PC-3 (cell line): Measurements from ENCODE around the gene DQX1. TPM values are rescaled to one million over a fixed set of nuclear protein-coding genes. Genes with fewer than 3 reads are reported as not detected.

Source experiments
- ATAC-seq: fragments of 200-7000 bp; cut with Tn5 transposase; 2 replicates; pipeline ENCODE4 v1.9.1; 2020; ENCODE audit warnings: mild to moderate bottlenecking, moderate library complexity
- BruUV-seq: library from RNA; stranded (reverse); fragments of 400-500 nt; replicated peaks from 2 replicates; lab custom pipeline; 2021; lab: Mats Ljungman, UMichigan
- CTCF ChIA-PET: fragments of 300-600 bp; sonication (Branson Sonifier 250); formaldehyde crosslinking; loops from one replicate; lab custom pipeline; 2022; ENCODE audit warnings: antibody characterized with exemption; lab: Charles Lee
- POLR2A ChIA-PET: fragments of 300-600 bp; sonication (Branson Sonifier 250); formaldehyde crosslinking; loops from one replicate; lab custom pipeline; 2022; ENCODE audit warnings: antibody characterized with exemption; ENCODE audit not compliant: unreplicated experiment; lab: Charles Lee
- DNase-seq: peaks from one replicate; pipeline ENCODE4 v3.0.0-alpha.2; 2015
- H2AFZ ChIP-seq: fragments of 300-600 bp; sonication (generic); 2 replicates; pipeline ENCODE4 v1.6.0; 2016; ENCODE audit warnings: antibody characterized with exemption, low read length
- H3F3A ChIP-seq: fragments of 300-600 bp; sonication (generic); one replicate; pipeline ENCODE4 v1.6.0; 2017; ENCODE audit warnings: antibody characterized with exemption, low read length, control low read depth, mild to moderate bottlenecking; ENCODE audit not compliant: unreplicated experiment
- H3K27ac ChIP-seq: fragments of 300-600 bp; sonication (generic); 2 replicates; pipeline ENCODE4 v1.5.1; 2016; ENCODE audit warnings: mild to moderate bottlenecking, low read length
- H3K27me3 ChIP-seq: fragments of 300-600 bp; sonication (generic); 2 replicates; pipeline ENCODE4 v1.6.1; 2016; ENCODE audit warnings: low read length, mixed read lengths
- H3K36me3 ChIP-seq: fragments of 300-600 bp; sonication (generic); 2 replicates; pipeline ENCODE4 v1.6.1; 2016; ENCODE audit warnings: low read depth, mixed run types, low read length, mixed read lengths
- H3K4me1 ChIP-seq: fragments of 300-600 bp; sonication (generic); 2 replicates; pipeline ENCODE4 v1.5.1; 2016; ENCODE audit warnings: low read length; ENCODE audit not compliant: insufficient read depth
- H3K4me2 ChIP-seq: fragments of 300-600 bp; sonication (generic); 2 replicates; pipeline ENCODE4 v1.6.0; 2016; ENCODE audit warnings: low read length
- H3K4me3 ChIP-seq: fragments of 300-600 bp; sonication (generic); 2 replicates; pipeline ENCODE4 v1.5.1; 2016; ENCODE audit warnings: mild to moderate bottlenecking, low read length, mixed read lengths
- H3K79me2 ChIP-seq: fragments of 300-600 bp; sonication (generic); 2 replicates; pipeline ENCODE4 v1.6.1; 2017; ENCODE audit warnings: low read length, mixed read lengths
- H3K9ac ChIP-seq: fragments of 300-600 bp; sonication (generic); 2 replicates; pipeline ENCODE4 v1.6.0; 2016; ENCODE audit warnings: mild to moderate bottlenecking, low read length
- H3K9me2 ChIP-seq: fragments of 300-600 bp; sonication (generic); replicated peaks from 2 replicates; pipeline ENCODE4 v1.6.1; 2016; ENCODE audit warnings: mixed run types, low read length, mixed read lengths
- H3K9me3 ChIP-seq: fragments of 300-600 bp; sonication (generic); 2 replicates; pipeline ENCODE4 v1.6.1; 2016; ENCODE audit warnings: low read length, mixed read lengths
- H4K20me1 ChIP-seq: fragments of 300-600 bp; sonication (generic); 2 replicates; pipeline ENCODE4 v1.6.1; 2016; ENCODE audit warnings: low read length, mixed read lengths
- CTCF ChIP-seq: fragments of 300-600 bp; sonication (generic); conservative IDR thresholded peaks from 2 replicates; pipeline ENCODE4 v1.5.1; 2017; ENCODE audit warnings: antibody characterized with exemption, low read depth, mild to moderate bottlenecking, low read length
- EZH2 ChIP-seq: fragments of 300-600 bp; sonication (generic); IDR thresholded peaks from one replicate; pipeline ENCODE4 v1.6.1; 2017; ENCODE audit warnings: antibody characterized with exemption, mild to moderate bottlenecking, low read length; ENCODE audit not compliant: unreplicated experiment
- EZH2phosphoT487 ChIP-seq: fragments of 300-600 bp; sonication (generic); IDR thresholded peaks from 2 replicates; pipeline ENCODE4 v1.6.1; 2018; ENCODE audit warnings: mild to moderate bottlenecking, antibody characterized with exemption, low read length, borderline replicate concordance
- intact Hi-C: fragments of 100-400 bp; cut with micrococcal nuclease; formaldehyde crosslinking; loops from 2 replicates; pipeline ENCODE4 v1.9.0; 2023
- total RNA-seq: library from RNA; depleted of rRNA; stranded (reverse); fragments of >200 nt; gene quantifications from 2 replicates; pipeline ENCODE4 v1.2.3, GENCODE V29; 2014

Gene DQX1
- total RNA-seq, 1 experiment from 2014 or later, result 0.07 TPM

- Histone ChIP-seq H3K36me3 (no peaks in the 10 kb centered on the region), H3K9me2 (no peaks in the 10 kb centered on the region), H3K9me3 (no peaks in the 10 kb centered on the region), H3K27ac (no peak within 1 kb of the TSS), H3K4me3 (peak within 1 kb of the TSS; percentile 67), H3K27me3 (no peaks in the 10 kb centered on the region), H3F3A (no peaks in the 10 kb centered on the region), H3K4me2 (peak within 1 kb of the TSS; percentile 94), H3K4me1 (peaks cover 19% of the 10 kb centered on the region), H3K9ac (peak within 1 kb of the TSS; percentile 19; the same call in 1 of the 2 replicates), H3K79me2 (no peaks in the 10 kb centered on the region), H4K20me1 (no peaks in the 10 kb centered on the region), H2AFZ (peak within 1 kb of the TSS; percentile 87)
- no peak for TF ChIP-seq CTCF
- no peak for TF ChIP-seq EZH2phosphoT487
- TF ChIP-seq EZH2, result no peak
- DNase-seq (no peak), ATAC-seq (no peak)
- CTCF ChIA-PET, result no interaction called here
- BruUV-seq, result no TSS peak
- intact Hi-C loops, result no loop called here
- POLR2A ChIA-PET, result no interaction called here
Observed at GRCh38 chr2:74499267-74499939, 26.6 kb downstream of the DQX1 start, which contains the start of gene LBX2. Gene LBX2, minus strand, starts transcription at chr2:74499603. Its CDS starts 66 bp downstream, at chr2:74499537.

DNA sequence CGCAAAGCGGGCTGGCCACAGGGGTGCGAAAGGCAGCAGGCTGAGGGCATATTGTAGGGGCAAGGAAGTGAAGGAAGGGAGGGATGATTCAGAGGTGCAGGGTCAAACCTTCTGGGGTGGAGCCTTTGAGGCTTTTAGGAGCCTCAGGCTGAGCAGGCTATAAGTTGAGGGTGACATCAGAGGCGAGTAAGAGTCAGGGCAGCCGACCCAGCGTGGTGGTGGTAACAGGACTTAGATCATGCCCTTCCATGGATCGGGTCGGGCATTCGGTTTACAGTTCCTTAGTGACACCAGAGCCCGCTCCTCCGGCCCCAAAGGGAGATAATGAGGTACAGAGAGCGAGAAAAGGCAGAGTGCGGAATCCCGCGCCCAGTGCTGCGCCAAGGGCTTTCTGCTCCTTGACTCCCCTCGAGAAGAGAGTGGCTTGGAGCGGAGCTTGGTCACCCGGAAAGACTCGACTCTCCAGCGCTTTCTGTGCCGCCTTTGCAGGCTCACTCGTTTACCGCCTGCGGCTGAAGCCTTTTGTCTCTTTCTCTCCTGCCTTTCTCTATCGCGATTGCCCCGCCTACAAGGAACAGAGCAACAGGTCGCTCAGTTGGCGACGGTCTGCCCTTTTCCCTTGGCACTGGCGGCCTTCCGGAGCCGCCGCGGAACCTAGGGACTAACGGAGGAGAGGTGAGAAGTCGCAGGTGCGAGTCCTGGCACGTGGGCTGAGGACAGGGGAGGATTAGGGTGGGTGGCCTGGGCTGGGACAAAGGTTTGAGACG, 27.3 kb downstream of the DQX1 start:
- Histone ChIP-seq H3K79me2 (no peaks in the 10 kb centered on the region), H3K27ac (no peak overlapping the region), H4K20me1 (no peaks in the 10 kb centered on the region), H3K9me3 (no peaks in the 10 kb centered on the region), H3K27me3 (no peaks in the 10 kb centered on the region), H3K9me2 (no peaks in the 10 kb centered on the region), H3K4me1 (peaks cover 19% of the 10 kb centered on the region), H3K4me2 (peak overlapping the region; percentile 94), H3K9ac (peak overlapping the region; percentile 19; the same call in 1 of the 2 replicates), H3K36me3 (peaks cover 7% of the 10 kb centered on the region; the same call in 1 of the 2 replicates), H3F3A (no peaks in the 10 kb centered on the region), H2AFZ (peak overlapping the region; percentile 87), H3K4me3 (peak overlapping the region; percentile 67)
- intact Hi-C loops, result loop anchor here (1.0 kb wide), 1 partner anchor 15 kb away; the partner anchor contains the start of gene TTC31
- DNase-seq (peak; percentile 58), ATAC-seq (peak; percentile 69)
- TSS peak; percentile 40 for BruUV-seq
- TF ChIP-seq CTCF (no peak), EZH2phosphoT487 (no peak), EZH2 (no peak)
- ChIA-PET POLR2A (no interaction called here), CTCF (no interaction called here)
